ENCODE results near the gene PPM1K. TPM values are rescaled to one million over a fixed set of nuclear protein-coding genes. Genes with fewer than 3 reads are reported as not detected.

PPM1K gene
- total RNA-seq, 3 donors from 2014 or later = 13.8 to 26.2 (median 20.5) TPM

DNA sequence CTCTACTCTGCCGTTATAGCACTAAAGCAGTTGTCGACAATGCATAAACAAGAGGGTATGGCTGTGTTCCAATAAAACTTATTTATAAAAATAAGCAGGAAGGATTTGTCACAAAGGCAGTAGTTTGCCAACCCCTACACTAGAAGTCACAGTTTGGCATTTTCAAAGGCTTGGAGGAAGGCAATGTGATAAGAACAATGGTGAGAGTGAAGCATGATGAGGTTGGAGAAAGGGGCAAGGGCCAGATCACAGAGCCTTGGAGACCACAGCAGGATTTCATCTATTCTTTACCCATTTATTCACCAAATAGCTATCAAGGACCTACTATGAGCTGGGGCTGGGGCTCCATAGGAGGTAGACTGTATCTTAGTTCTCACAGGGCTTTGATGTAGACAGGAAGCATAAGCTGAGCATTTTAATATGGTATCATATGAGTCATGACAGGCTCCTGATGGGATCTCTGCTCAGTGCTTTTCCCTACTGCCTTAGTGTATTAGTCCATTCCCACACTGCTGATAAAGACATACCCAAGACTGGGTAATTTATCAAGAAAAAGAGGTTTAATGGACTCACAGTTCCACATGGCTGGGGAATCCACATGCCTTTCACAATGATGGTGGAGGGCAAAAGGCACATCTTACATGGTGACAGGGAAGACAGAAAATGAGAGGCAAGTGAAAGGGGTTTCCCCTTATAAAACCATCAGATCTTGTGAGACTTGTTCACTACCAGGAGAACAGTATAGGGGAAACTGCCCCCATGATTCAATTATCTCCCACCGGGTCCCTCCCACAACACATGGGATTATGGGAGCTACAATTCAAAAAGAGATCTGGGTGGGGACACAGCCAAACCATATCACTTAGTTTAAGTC is 58.9 kb downstream of the PPM1K start:
- no peaks in the 10 kb centered on the region for H3K36me3 ChIP-seq
- no peak overlapping the region for H3K27ac ChIP-seq
- H3K27me3 ChIP-seq = no peaks in the 10 kb centered on the region
- no peak for DNase-seq (ENCODE audit: low spot score in 2 of 2)
- intact Hi-C loops (cut with DNase I; ENCODE audit: low total_unique reads) = loop anchor here (10.0 kb wide), 1 partner anchor 289 kb away; no protein-coding TSS in a partner anchor
- no peaks in the 10 kb centered on the region for H3K9me3 ChIP-seq
- no peak for TF ChIP-seq POLR2A (IDR thresholded peaks at IDR 0.05)
- TF ChIP-seq, protein P1, sequence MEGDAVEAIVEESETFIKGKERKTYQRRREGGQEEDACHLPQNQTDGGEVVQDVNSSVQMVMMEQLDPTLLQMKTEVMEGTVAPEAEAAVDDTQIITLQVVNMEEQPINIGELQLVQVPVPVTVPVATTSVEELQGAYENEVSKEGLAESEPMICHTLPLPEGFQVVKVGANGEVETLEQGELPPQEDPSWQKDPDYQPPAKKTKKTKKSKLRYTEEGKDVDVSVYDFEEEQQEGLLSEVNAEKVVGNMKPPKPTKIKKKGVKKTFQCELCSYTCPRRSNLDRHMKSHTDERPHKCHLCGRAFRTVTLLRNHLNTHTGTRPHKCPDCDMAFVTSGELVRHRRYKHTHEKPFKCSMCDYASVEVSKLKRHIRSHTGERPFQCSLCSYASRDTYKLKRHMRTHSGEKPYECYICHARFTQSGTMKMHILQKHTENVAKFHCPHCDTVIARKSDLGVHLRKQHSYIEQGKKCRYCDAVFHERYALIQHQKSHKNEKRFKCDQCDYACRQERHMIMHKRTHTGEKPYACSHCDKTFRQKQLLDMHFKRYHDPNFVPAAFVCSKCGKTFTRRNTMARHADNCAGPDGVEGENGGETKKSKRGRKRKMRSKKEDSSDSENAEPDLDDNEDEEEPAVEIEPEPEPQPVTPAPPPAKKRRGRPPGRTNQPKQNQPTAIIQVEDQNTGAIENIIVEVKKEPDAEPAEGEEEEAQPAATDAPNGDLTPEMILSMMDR (IDR thresholded peaks at IDR 0.05) = no peak
- no peak for TF ChIP-seq POLR2AphosphoS5 (IDR thresholded peaks at IDR 0.05)
- no peaks in the 10 kb centered on the region for H3K4me1 ChIP-seq
- H3K4me3 ChIP-seq = no peak overlapping the region

DNA sequence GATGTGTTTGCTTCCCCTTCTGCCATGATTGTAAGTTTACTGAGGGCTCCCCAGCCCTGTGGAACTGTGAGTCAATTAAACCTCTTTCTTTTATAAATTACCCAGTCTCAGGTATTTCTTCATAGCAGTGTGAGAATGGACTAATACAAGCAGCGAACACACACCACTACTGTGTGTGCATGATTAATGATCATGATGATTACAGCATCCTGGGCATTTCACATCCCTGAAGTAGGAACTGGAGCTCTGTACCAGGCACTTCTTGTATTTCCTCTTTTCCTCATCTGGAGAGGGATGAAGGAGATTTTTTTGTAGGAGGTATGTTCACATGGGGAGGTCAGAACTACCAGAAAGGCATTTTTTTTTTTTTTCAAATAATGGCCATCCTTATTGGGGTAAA is 60.8 kb downstream of the PPM1K start:
- Histone ChIP-seq H3K27me3 (no peaks in the 10 kb centered on the region), H3K36me3 (no peaks in the 10 kb centered on the region), H3K4me1 (no peaks in the 10 kb centered on the region), H3K27ac (no peak overlapping the region), H3K4me3 (no peak overlapping the region), H3K9me3 (no peaks in the 10 kb centered on the region)
- intact Hi-C loops (cut with DNase I; ENCODE audit: low total_unique reads) = loop anchor here (10.0 kb wide), 1 partner anchor 291 kb away; no protein-coding TSS in a partner anchor
- no peak for DNase-seq (ENCODE audit: low spot score in 2 of 2)
- TF ChIP-seq, protein P1 (IDR thresholded peaks at IDR 0.05) = no peak
- TF ChIP-seq POLR2A (IDR thresholded peaks at IDR 0.05) (no peak), POLR2AphosphoS5 (IDR thresholded peaks at IDR 0.05) (no peak)

DNA sequence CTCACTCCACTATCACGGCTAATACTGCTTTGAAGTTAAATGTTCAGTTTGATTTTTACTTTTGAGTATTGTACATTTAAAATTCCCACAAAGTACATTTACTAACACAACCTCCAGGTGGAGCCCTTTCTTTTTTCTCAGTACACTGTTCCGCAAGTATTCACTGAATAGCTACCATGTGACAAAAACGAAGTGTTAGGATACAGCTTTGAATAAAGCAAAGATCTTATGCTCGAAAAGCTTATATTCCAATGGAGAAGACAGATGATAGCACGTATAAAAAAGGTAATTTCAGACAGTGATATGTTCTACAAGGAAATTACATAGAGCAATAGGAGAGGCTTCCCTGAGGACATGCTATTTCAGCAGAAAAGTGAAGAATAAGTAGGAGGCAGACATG is 65.3 kb downstream of the PPM1K start:
- Histone ChIP-seq H3K4me3 (no peak overlapping the region), H3K27ac (no peak overlapping the region), H3K36me3 (no peaks in the 10 kb centered on the region), H3K27me3 (no peaks in the 10 kb centered on the region), H3K4me1 (no peaks in the 10 kb centered on the region), H3K9me3 (no peaks in the 10 kb centered on the region)
- DNase-seq (ENCODE audit: low spot score in 2 of 2) = no peak
- TF ChIP-seq, protein P1 (IDR thresholded peaks at IDR 0.05) = peak; percentile 55 to 80 (median 74)
- TF ChIP-seq POLR2AphosphoS5 (IDR thresholded peaks at IDR 0.05) (no peak), POLR2A (IDR thresholded peaks at IDR 0.05) (no peak)
- intact Hi-C loops (cut with DNase I; ENCODE audit: low total_unique reads) = no loop called here

DNA sequence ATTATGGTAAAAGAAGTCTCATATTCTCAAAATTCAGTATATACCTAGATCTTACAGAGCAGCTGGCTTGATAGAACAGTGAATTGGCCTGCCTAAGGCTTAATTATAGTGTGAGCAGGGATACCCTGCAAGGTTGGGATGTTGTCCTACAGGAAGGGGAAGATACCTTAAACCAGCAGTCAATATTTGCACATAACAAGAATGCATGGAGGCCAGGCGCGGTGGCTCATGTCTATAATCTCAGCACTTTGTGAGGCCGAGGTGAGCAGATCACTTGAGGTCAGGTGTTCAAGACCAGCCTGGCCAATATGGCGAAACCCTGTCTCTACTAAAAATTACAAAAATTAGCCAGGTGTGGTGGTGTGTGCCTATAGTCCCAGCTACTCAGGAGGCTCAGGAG is 67.2 kb downstream of the PPM1K start:
- no peak for DNase-seq (ENCODE audit: low spot score in 2 of 2)
- intact Hi-C loops (cut with DNase I; ENCODE audit: low total_unique reads) = no loop called here
- no peak for TF ChIP-seq POLR2A (IDR thresholded peaks at IDR 0.05)
- TF ChIP-seq, protein P1 (IDR thresholded peaks at IDR 0.05) = no peak
- H3K36me3 ChIP-seq = no peaks in the 10 kb centered on the region
- no peaks in the 10 kb centered on the region for H3K27me3 ChIP-seq
- no peak overlapping the region for H3K27ac ChIP-seq
- no peak overlapping the region for H3K4me3 ChIP-seq
- no peaks in the 10 kb centered on the region for H3K9me3 ChIP-seq
- no peaks in the 10 kb centered on the region for H3K4me1 ChIP-seq

DNA sequence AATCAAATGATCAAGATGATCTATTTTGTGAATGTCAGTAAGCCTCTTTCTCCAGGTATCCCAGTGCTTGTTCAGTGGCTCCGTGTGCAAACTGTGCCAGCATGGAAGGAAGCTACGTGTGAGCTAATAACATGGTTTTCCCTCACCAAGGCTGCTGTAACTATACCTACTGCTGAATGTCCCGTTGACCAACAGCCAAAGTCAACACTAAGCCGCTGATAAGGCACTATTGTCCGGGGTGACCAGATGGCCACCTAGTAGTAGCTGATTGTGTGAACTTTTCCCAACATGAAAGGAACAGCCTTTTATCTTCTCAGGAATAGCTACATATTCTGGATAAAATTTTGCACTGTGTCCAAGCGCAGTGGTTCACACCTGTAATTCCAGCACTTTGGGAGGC is 68.0 kb downstream of the PPM1K start:
- Histone ChIP-seq H3K27ac (no peak overlapping the region), H3K36me3 (no peaks in the 10 kb centered on the region), H3K9me3 (no peaks in the 10 kb centered on the region), H3K4me3 (no peak overlapping the region), H3K27me3 (no peaks in the 10 kb centered on the region), H3K4me1 (no peaks in the 10 kb centered on the region)
- TF ChIP-seq, protein P1 (IDR thresholded peaks at IDR 0.05) = no peak
- DNase-seq (ENCODE audit: low spot score in 2 of 2) = no peak
- intact Hi-C loops (cut with DNase I; ENCODE audit: low total_unique reads) = no loop called here
